LNCAP (cell line): ENCODE measurements around the gene BGN.

Source experiments
- TF ChIP-seq, protein P1 (sequence below): fragments of 450-650 bp; IDR thresholded peaks from 2 replicates; pipeline ENCODE4 v1.5.1; 2017; ENCODE audit warnings: mild to moderate bottlenecking

The BGN gene

DNA sequence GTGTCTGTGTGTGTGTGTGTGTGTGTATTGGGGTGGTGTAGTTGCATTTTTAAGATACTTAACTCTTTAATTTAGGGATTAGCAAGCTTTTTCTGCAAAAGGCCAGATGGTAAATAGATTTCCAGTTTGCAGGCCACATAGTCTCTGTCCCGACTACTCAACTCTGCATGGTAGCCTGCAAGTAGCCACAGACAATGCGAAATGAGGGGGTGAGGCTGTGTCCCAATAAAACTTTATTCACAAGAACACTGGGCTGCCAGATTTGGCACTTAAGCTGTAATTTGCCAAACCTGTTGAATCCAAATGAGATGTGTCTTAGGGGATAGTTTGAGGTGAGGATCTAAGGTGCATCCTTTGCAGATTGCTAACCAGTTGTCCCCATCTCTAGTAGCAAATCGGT, 29.5 kb downstream of the BGN start:
- TF ChIP-seq, protein P1, sequence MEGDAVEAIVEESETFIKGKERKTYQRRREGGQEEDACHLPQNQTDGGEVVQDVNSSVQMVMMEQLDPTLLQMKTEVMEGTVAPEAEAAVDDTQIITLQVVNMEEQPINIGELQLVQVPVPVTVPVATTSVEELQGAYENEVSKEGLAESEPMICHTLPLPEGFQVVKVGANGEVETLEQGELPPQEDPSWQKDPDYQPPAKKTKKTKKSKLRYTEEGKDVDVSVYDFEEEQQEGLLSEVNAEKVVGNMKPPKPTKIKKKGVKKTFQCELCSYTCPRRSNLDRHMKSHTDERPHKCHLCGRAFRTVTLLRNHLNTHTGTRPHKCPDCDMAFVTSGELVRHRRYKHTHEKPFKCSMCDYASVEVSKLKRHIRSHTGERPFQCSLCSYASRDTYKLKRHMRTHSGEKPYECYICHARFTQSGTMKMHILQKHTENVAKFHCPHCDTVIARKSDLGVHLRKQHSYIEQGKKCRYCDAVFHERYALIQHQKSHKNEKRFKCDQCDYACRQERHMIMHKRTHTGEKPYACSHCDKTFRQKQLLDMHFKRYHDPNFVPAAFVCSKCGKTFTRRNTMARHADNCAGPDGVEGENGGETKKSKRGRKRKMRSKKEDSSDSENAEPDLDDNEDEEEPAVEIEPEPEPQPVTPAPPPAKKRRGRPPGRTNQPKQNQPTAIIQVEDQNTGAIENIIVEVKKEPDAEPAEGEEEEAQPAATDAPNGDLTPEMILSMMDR, result no peak

DNA sequence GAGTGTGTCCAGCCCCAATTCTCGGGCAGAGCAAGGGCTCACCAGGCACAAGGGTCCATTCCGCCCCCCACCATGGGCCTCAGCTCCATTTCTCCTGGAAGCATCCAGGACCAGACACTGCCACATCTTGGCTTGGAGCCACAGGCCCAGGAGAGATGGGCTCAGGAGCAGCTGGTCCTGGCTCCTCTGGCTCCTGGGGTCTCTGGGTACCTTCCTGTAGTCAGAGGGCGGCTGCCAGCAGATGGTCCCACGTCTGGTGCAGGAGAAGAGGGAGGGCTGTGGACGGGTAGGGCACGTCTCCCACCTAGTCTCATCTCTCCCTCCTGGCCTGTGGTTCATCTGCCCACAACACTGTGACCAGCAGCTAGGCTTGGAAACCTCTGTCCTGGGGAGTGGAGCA, 30.7 kb downstream of the BGN start:
- TF ChIP-seq, protein P1, result no peak

DNA sequence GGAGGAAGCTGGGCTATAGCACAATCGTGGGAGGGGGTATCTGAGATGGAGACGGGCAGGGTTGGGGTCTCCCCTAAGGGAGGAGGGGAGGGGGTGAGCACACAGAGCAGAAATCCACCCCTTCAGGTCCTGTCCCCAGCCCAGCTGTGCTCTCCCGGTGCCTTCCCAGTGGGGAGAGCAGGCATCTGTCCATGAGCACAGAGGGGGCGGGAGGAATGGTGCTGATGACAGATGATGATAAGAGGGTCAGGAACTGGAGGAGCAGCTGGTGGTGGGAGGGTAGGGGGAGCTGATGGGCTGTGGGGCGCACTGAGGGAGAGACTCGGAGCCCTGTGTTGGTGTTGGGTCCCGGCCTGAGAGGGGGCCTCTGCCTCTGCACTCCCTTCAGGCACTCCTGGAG, 31.3 kb downstream of the BGN start:
- TF ChIP-seq, protein P1, result no peak

DNA sequence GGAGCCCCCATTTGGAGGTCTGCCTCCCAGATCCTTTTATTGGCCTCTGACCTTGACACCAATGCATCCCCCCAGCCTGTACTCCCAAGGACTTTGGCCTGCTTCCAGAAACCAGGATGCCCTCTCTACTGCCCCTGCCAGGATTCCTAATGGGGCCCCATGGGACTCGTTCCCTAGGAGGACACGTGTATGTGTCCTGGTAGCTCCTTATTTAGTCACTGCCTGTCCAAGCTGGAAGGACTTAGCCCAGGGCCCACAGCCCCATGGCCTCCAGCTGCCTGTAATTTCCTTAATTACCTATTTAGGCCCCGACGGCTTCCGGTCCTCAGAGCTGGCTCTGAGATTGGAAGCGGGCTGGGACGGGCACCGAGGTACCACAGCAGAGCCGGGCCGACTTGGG, 32.0 kb downstream of the BGN start:
- TF ChIP-seq, protein P1, result no peak

DNA sequence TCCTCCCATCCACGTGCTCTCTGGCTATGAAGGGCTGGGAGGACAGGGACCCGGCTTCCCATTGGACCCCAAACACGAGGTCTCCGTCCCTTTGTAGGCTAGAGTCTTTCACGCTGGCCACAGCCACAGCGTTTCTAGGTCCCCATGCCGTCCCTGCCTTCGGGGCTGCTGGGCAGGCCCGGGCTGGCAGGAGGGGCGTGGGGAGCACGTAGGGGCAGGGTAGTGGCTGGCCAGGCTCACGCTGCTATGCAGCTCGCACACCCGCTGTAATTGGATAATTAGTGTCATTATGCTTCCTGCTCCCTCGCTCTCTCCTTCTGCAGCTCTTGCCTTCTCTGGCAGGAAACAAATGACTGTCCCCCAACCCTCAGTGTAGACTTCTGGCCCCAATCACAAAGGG, 32.4 kb downstream of the BGN start:
- TF ChIP-seq, protein P1, result no peak

DNA sequence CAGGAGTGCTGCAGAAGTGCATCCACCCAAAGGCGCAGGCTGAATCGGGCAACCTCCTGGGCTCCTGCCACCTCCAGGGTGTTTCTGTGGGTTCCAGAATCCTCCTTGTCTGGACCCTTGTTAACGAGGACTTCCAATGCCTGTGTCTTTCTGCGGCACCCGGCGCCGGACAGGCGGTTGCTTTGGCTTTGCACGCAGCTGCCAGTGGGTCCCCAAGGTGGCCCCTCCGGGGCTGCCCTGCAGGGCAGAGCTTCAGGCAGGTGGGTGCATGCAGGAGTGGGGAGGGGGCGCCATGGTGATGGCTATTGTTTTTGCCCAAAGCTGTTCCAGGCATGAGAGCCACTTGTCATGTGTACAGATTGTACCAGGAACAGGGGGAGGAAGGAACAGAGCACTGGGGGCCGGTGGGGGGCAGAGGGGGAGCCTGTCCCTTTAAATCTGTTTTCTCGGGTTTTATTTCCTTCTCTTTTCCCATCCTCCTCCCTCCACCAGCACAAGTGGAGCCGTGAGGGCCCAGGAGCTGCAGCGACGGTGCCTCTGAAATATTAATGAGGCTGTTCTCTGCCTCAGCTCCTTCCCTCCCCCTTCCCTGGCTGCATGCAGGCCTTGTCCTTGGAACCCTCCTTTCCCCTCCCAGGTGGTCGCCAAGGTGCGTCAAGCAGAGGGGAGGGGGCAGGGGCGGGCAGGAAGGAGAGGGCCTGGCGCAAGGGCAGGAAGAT, 35.8 kb downstream of the BGN start:
- TF ChIP-seq, protein P1, result no peak

DNA sequence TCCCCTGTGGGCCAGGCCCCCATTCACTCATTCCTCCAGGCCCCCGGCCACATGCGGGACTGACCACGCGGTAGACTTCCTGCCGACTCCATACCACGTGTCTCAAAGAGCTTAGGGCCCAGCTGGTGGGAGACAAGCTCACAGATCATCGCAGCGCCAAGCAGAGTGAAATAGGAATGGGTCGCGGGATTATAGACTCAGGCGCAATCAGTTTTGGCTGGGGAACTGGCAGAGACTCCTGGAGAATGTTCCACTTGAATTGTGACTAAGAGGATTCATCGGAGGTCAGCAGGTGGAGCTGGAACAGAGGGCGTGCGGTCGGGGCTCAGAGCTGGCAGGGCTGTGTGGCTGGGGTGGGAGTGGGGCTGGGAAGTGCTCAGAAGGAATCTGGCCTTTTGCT, 38.3 kb downstream of the BGN start:
- TF ChIP-seq, protein P1, result no peak

DNA sequence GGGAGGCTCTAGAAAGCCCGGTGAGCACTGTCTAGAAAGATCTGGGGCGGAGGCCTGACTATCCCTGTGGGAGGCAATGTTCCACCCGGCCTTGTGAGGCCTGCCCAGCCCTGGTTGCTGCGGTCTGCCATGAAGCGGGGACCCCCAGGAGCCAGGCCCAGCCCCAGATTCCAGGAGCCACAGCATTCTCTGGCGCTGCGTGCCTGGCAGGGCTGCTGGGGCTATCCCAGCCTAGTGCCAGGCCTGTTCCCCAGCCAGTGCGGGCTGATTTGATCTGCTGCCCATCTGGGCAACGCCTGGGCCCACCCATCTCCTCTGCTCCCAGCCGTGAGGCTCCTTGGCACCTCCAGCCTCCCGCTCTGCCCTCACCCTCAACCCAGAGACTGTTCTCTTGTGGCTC, 42.3 kb downstream of the BGN start:
- TF ChIP-seq, protein P1, result no peak
